Measurements from ENCODE around the gene ATRAID.
A peak's percentile ranks its signal among the peaks of the same experiment; 100 is the strongest.
"Not testable (repeated sequence)": the region's sequence is repeated elsewhere in the genome, so short reads cannot be mapped to it uniquely, and the experiment has no call there.

Gene ATRAID

DNA sequence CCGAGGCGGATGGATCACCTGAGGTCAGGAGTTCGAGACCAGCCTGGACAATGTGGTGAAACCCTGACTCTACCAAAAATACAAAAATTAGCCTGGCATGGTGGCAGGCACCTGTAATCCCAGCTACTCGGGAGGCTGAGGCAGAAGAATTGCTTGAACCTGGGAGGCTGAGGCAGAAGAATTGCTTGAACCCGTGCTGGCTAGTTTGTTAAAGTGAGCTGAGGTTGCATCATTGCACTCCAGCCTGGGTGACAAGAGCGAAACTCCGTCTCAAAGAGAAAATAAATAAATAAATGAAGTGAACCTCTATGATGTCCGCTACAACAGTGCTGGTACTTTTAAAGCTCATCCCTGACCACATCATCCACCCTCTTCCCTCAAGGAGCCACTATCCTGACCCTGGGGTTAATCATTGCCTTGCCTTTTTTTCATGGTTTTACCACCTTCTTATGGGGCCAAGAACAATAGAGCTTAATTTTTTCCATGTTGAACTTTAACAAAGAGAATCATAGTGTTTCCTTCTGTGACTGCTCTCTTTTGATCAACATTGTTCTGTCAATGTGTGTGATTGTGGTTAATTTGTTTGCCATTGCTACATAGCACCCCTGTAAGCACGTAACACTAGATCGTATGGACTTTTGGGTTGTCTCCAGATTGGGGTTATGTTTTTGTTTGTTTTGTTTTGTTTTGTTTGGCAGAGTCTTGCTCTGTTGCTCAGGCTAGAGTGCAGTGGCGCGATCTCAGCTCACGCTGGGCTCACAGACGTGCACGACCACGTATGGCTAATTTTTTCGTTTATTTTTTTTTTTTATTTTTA is 17.1 kb upstream of the ATRAID start:
- DNase-seq = no peak

DNA sequence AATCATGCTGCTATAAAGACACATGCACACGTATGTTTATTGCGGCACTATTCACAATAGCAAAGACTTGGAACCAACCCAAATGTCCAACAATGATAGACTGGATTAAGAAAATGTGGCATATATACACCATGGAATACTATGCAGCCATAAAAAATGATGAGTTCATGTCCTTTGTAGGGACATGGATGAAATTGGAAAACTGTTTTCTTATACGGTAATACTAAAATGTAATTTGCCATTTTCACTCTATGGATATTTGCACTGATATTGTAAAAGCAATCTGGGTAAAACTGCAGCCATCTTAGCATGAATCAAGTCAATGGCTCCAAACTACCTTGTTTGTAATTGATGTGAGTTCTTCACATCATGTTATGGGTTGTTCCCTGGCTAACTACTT is 16.0 kb upstream of the ATRAID start:
- DNase-seq = not testable (repeated sequence)

DNA sequence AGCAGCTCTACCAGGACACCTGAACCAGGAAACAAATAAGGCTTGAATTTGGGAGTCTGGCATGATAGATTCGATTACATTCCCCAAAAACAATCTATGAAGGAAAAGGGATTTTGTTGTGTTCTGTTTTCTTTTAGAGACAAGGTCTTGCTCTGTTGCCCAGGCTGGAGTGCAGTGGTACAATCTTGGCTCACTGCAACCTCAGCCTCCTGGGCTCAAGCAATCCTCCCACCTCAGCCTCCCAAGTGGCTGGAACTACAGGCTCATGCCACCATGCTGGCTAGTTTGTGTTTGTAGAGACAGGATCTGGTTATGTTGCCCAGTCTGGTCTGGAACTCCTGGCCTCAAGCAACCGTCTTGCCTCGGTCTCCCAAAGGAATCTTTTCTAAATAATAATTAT is 13.8 kb upstream of the ATRAID start:
- not testable (repeated sequence) for DNase-seq

DNA sequence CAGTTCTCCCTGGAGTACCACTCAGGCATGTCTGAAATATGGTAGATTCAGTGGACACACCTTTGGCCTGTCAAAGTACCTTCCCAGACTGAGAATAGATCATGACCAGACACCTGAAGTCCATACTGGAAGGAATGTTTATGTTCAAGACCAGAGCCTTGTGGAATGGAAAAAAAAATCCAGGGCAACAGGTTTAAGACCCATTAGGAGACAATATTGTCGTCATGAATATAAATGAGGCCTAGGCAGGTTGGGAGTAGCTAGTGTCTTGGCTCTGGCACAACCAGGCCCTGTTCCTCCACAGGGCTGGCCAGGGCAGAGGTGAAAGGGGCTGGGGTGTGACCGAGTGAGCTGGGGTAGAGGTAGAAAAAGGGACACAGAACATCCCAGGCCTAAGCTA is 13.2 kb upstream of the ATRAID start:
- no peak for DNase-seq

DNA sequence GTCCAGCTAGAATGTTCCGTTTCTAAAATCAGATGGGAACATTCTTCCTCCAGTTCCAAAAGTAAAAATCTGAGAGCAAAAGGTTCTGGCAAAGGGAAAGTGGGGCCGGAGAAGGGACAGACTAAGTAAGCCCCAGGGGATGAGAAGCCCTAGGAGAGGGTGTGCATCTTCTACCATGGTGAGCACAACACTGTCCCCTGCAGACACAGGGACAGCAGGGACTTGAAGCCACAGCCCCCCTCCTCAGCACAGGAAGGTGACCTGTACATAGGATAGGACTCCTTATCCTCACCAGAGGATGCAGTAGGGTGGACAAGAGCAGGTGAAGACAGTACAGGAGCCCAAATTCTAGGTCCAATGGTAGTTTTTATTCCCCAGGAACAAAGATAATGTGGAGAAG is 12.6 kb upstream of the ATRAID start:
- DNase-seq = no peak

DNA sequence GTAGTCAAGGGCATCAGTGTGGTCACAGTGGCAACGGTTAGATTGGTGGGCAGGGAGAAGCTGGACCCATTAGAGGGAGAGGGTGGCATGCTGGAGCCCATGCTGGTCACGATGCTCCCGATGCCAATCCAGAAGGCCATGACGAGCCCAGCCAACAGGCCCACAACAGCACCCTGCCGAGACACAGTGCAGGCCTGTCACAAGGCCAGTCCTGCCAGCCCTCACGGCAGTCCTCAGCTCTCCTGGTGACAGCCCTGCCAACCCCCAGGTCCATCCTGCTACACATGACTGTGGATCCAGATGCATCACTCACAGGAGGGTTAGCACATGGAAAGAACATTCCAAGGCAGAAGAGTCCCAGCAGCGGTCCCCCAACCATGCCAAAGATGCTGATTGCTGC is 10.2 kb upstream of the ATRAID start:
- no peak for DNase-seq

DNA sequence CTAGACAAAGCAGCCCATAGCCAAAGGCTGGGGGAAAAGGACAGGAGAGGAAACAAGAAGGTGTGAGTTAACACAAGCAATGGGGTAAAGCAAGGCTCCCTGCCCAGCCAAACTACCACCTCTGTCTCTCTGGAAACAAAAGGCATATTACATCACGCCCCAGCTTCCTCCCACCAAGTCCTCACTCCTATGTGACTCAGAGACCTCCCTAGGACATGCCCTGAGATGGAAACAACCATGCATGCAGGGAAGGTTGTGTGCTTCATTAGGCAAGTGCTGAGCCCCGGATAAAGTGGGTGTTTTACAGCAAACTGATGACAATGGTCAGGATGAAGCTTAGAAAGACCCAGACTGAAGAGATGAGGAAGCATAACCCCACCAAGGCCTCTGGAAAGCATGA is 9.0 kb upstream of the ATRAID start:
- DNase-seq = no peak

DNA sequence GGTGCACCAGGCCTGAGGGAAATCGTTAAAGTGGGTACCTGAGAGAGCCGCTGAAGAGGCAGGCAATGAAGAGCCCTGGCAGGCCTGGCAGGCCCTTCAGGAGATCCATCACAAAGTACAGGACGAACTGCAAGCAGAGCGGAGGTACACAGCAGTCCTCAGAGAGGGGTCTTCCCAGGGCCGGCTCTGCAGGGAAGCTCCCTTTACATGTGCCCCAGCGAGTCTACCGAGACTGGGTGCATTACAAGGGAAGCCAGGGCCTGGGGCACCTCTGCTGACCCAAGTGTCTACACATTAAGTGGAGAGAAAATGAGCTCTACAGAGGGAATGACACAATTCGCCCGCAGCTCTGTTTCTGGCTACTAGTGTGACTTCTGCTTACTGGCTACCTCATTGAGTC is 8.1 kb upstream of the ATRAID start:
- DNase-seq = no peak

DNA sequence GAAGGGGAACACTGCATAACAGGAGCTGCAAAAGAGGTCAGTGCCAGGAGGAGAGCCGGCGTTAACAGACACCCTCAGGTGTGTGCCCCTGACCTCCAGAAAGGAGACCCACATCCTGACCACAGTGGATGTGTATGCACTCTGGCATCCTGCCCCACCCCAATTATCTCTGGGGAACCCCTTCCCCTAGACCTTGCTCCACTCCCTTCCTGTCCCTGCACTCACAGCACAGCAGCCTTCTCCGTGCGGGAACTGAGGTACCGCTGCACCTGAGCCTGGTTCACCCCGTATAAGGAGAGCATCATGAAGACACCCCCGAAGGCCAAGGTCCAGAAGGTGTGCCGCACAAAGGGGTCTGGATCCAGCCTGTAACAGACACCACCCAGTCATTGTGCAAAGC is 7.3 kb upstream of the ATRAID start:
- no peak for DNase-seq

DNA sequence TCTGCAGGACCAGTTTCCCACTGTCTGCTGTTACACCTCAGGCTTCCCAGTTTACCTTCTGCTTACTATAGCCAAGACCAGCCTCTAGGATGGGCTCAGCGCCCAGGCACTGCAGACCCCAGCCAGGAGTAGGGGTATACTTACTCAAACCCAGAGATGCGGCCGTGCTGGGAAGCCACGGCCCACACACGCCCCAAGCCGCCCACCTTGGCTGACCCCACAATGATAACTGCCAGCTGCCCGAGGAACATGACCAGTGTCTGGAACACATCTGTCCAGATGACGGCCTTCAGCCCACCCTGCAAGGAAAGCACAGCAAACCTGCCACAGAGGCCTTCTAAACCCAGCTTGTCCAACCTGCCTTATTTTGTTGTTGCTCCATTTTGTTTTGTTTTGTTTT is 6.6 kb upstream of the ATRAID start:
- DNase-seq = no peak

DNA sequence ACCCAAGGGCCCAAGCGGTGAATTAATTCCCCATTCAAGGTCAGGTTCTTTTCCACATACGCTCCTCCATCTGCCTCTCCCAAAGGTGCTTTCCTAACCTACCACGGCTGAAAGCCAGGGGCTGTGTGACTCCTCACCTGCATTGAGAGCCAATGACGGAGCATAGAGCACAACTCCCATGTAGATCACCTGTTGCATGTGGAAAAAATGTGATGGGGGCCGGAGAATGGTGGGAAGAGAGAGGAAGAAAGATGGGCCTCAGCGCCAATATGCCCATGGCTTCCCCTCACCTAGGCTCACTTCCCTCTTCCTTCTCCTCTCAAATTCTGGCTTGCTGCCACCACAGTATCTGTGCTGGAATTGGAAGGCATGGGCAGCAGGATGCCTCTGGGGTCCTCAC is 5.5 kb upstream of the ATRAID start:
- DNase-seq = no peak

DNA sequence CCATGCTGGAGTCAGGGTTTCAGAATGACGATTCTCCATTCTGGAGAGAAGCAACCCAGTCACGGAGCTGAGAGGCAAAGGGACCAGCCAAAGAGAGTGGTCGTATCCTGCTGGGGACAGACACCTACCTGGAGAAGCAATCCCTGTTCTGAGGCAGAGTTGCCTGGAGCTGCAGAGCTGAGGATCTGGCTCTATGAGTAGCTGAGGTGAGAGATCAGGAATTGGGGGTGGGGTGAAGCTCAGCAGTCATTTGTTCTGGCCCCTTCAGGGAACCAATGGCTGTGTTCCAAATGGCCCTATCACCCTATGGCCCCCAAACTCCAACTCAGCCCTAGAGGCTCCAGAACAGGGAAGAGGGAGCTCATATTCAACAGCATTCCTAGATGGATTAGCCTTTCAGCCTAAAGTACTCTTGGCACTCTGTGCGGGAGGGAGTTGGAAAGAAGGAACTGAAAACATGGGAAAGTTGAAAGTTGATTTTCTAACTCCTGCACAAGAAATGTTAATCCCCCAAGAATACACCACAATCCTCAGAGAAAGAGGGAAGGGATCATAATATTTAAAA is 3.3 kb upstream of the ATRAID start:
- no peak for DNase-seq

DNA sequence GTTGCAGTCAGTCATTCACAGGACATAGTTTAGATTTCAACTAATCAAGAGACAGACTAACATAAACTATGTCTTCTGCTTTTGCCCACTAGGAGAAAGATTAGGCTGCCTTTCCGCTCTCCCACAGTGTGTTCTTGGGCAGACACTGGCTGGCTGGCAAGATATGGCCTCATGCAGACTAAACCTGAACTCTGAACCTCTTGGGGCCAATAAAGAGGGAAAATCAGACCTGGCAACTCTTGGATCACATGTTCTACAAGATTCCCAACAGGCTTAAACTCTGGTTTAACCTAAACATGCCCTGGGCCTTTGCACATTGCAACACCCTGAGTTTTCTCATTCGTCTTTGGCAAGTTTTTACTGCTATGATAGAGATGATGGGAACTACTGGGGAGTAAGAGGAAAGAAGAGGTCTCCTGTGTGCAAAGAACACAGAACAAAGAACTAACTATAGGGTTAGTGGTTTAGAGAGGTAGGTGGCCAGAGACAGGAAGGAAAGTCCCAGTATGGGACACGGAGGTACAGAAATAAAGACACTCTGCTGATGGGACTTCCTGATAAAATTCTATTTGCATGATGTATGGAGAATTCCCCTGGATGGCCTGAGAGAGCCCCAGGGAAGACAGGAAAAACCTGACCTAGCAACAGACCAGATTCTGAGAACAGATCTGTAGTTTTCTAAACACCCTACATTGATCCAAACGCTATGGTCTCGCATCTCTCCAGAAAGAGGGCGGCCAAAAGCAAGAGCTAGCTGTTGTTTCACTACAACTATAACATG is 2.0 kb upstream of the ATRAID start:
- no peak for DNase-seq

DNA sequence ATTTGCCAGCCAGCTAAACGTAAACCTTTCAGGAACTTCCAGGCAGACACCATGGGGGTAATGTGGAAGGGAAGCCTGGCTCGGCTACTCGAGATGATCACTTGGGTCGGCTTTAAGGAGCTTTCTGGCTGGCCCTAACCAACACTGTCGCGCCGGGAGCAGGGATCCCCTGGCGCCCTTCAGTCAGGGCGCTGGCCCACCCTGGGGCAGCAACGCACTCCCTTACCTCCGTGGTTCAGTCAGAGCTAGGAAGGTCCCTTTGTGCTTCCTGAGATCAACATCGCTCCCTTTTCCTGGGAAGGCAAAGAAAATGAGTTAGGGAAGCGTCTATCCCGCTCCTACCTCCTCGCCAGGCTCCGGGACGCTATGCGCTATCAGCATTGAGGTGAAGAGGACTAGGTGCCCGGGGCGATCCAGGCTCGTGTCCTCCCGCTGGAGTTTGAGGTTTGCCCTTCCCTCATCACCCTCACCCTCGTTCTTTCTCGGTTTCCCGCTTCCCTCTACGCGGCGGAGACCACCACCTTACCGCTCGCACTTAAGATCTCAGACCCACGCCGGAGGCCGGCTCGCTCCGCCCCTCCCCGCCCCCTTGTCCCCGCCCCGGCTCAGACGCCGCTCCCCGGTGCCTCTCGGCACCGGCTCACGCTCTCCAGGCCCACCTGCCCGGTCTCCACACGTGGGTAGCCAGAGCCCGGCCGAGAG is 449 bp upstream of the ATRAID start:
- no peak for DNase-seq

DNA sequence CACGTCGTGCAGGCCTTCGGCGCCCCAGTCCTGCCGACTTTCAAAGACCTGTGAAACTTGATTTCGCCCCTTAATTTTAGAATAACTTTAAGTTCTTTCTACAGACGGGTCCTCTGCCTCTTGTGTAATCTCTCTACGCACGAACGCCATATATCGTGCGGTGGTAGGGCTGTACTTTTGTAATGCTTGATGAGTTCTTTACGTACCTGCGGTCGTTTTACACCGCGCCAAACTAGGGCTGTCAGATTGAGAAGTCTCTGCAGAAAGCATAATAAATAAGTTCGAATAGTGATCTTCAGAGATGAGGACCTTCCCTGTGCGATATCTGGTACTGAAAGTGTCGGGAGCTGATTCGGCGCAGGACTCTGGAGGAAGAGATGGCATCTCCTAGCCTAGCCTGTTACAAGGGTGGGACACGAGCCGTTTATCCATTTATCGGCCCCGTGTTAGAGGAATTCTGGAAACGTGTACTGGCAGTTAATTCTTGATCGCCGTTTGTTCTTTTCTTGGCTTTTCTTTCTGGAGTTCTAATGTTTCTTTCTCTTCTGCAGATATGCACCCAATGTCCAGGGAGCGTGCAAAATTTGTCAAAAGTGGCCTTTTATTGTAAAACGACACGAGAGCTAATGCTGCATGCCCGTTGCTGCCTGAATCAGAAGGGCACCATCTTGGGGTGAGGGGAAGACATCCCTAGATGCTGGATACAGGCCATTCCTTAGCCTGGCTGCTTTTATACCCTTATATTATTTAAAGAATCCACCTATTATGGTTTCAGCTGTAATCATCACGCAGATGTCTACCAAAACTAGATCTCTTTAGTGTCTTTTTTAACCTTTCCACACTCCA is 1.0 kb downstream of the ATRAID start:
- DNase-seq = no peak

DNA sequence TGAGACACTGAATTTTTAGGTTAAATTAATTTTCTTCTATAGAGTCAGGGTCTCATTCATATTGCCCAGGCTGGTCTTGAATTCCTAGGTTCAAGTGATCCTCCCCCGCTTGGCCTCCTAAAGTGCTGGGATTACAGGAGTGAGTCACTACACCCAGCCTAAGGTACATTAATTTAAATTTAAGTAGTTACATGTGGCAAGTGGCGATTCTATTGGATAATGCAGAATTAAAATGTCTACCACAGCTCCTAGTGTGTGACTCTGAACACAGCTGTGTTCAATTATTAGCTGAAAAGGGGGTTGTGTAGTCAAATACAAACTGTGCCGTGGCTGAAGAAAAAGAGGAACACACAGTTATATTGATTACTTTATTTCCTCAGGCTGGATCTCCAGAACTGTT is 3.1 kb downstream of the ATRAID start:
- DNase-seq = no peak

DNA sequence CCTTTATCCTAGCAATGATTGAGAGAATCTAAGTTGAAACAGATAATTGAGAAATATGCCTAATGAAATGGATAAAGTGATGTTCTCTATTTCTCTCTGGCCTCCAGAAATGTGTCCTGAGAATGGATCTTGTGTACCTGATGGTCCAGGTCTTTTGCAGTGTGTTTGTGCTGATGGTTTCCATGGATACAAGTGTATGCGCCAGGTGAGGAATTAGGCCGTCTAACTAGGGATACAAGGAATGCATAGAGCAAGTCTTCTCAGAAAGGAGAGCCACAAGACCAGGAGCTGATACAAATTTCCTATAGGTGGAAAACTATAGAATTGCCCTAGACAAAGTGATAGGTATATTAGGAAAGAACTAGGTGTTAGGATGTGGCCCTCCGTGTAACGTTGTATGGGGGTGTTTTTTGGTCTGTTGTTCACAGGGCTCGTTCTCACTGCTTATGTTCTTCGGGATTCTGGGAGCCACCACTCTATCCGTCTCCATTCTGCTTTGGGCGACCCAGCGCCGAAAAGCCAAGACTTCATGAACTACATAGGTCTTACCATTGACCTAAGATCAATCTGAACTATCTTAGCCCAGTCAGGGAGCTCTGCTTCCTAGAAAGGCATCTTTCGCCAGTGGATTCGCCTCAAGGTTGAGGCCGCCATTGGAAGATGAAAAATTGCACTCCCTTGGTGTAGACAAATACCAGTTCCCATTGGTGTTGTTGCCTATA is 4.7 kb downstream of the ATRAID start:
- no peak for DNase-seq

DNA sequence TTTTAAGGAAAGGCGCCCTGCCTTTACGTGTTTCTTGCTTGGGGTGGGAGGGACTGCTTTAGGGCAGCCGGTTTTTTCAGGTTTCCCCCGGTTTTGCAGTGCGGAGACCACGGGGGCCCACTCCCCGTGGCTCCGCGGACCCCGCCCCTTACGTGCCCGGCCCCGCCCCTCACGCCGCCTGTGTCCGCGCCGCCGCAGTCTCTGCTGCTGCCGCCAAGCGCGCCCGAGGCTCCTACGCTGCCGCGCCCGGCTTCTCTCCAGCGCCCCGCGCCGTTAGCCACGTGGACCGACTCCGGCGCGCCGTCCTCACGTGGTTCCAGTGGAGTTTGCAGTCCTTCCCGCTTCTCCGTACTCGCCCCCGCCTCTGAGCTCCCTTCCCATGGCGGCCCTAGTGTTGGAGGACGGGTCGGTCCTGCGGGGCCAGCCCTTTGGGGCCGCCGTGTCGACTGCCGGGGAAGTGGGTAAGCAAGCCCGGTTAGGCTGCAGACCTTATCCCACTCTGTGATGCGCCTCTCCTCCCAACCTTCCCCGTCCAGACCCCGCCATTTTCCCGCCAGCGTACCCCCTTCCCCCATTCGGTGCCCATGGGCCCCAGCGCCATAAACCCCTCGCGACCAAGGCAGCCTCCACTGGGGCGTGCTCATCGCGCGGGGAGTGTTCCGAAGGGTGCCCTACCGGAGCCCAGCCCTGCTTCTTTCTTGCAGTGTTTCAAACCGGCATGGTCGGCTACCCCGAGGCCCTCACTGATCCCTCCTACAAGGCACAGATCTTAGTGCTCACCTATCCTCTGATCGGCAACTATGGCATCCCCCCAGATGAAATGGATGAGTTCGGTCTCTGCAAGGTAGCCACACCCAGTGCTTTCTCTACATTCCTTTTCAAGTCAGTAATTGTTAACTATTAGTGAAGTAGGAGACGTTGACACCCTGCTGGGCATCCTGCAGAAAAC is 5.6 kb downstream of the ATRAID start, which contains the start of gene CAD:
Gene CAD, plus strand, starts transcription at position 197 of the 949 bp plus-strand sequence. Its CDS starts 183 bp downstream, at position 380.
- DNase-seq = peak; percentile 61

DNA sequence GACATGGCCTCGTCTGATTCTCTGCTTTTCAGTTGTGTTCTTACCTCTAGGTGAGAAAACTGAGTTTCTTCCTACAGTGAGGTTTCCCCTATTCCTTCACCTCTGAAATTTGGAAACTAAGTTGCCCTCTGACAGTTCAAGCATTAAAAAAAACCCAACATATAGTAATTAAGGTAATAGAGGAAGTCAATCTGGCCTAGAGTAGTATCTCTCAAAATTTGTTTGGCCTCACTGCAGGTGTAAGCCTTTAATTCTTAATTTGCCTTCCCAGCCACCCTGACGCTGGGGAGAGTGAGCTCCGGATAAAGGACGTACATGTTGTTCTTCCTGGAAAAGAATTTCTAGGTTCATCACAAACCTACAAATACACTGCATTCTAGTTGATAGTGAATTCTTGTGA is 6.8 kb downstream of the ATRAID start:
- no peak for DNase-seq

DNA sequence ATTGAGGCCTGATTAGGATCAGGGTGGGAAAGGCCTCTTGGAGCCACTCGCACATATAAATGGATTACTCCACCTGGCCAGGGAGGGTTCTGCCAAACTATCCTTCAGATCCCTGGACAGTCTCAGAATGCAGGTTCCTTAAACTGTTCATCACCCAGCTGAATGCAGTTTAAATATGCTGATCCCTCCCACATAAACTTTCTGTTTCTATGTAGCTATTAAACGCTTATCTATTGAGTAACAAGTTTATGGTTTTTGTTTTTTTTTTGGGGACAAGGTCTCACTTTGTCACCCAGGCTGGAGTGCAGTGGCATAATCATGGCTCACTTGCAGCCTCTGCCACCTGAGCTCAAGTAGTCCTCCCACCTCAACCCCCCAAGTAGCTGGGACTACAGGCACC is 7.2 kb downstream of the ATRAID start:
- no peak for DNase-seq

DNA sequence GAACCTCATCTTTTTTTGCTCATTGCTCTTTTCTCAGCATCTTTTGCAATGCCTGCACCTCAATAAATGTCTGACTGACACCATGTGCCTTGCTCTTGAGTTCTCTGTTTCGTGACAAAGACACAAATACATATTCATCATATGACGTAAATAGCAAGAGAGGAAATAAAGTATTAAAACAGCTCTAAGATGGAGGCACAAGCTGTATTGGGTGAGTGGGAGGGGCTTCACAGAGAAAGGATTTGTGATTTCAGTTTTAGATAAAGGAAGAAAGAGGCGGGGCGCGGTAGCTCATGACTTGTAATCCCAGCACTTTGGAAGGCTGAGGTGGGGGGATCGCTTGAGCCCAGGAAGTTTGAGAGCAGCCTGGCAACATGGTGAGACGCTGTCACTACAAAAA is 8.2 kb downstream of the ATRAID start:
- DNase-seq = no peak
